H1 (cell line): ENCODE data around the gene ASXL3.

Experiments
- CREB1 ChIP-seq: IDR thresholded peaks from 2 replicates; pipeline ENCODE4 v1.6.1; 2012; ENCODE audit warnings: inconsistent platforms
- EGR1 ChIP-seq: IDR thresholded peaks from 2 replicates; pipeline ENCODE4 v1.6.1; 2011; ENCODE audit warnings: low read depth, low read length, borderline replicate concordance
- FOSL1 ChIP-seq: IDR thresholded peaks from 2 replicates; pipeline ENCODE4 v1.6.1; 2011; ENCODE audit warnings: mild to moderate bottlenecking, low read depth, low read length, moderate library complexity; ENCODE audit not compliant: insufficient read depth
- POLR2A ChIP-seq, 2 experiments: IDR thresholded peaks; 1 replicate in 1 of 2; 2 replicates in 1 of 2; pipeline ENCODE4 v1.6.1; 2011; ENCODE audit warnings: low read depth in 2 of 2, low read length in 2 of 2, mild to moderate bottlenecking in 2 of 2; ENCODE audit errors: control extremely low read depth in 1 of 2
- SP2 ChIP-seq: IDR thresholded peaks from 2 replicates; pipeline ENCODE4 v1.6.1; 2012; ENCODE audit warnings: mild to moderate bottlenecking, low read length, inconsistent platforms
- TF ChIP-seq, protein P1 (sequence below), 3 experiments: IDR thresholded peaks; 1 replicate in 2 of 3; 2 replicates in 1 of 3; pipeline versions ENCODE4 v1.5.1 to v1.6.1; 2011; ENCODE audit warnings: low read length in 3 of 3, mild to moderate bottlenecking in 3 of 3, inconsistent platforms in 2 of 3, low read depth in 1 of 3, moderate library complexity in 1 of 3; ENCODE audit not compliant: insufficient read depth in 1 of 3; ENCODE audit errors: control extremely low read depth in 1 of 3

DNA sequence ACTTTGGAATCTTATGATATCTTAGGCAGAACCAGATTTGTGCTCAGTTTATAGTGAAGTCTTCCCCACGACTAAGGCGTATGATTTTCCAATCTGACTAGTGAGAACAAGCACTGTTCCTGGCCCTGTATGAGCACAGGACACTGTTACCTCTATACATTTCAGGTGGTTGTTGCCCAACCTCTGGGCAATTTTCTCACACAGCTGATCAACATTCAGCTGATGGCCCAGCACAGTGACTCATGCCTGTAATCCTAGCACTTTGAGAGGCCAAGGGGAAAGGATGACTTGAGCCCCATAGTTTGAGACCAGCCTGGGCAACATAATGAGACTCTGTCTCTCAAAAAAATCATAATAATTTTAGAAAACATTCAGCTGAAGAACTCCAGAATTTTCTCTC is 119.5 kb downstream of the ASXL3 start:
- TF ChIP-seq CREB1 = no peak
- no peak for TF ChIP-seq POLR2A (IDR thresholded peaks at IDR 0.05; ENCODE audit: control extremely low read depth in 1 of 2, low read depth in 2 of 2, low read length in 2 of 2)
- TF ChIP-seq, protein P1, sequence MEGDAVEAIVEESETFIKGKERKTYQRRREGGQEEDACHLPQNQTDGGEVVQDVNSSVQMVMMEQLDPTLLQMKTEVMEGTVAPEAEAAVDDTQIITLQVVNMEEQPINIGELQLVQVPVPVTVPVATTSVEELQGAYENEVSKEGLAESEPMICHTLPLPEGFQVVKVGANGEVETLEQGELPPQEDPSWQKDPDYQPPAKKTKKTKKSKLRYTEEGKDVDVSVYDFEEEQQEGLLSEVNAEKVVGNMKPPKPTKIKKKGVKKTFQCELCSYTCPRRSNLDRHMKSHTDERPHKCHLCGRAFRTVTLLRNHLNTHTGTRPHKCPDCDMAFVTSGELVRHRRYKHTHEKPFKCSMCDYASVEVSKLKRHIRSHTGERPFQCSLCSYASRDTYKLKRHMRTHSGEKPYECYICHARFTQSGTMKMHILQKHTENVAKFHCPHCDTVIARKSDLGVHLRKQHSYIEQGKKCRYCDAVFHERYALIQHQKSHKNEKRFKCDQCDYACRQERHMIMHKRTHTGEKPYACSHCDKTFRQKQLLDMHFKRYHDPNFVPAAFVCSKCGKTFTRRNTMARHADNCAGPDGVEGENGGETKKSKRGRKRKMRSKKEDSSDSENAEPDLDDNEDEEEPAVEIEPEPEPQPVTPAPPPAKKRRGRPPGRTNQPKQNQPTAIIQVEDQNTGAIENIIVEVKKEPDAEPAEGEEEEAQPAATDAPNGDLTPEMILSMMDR (IDR thresholded peaks at IDR 0.05; ENCODE audit: control extremely low read depth in 1 of 3, insufficient read depth in 1 of 3, low read depth in 1 of 3, low read length in 3 of 3) = no peak
- no peak for TF ChIP-seq FOSL1
- no peak for TF ChIP-seq EGR1
- no peak for TF ChIP-seq SP2
